HepG2 (cell line): ENCODE results near the gene NDC80. TPM values are rescaled to one million over a fixed set of nuclear protein-coding genes. Genes with fewer than 3 reads are reported as not detected.

ENCODE experiments used
- DNMT1 ChIP-seq: sonication (generic); formaldehyde crosslinking; IDR thresholded peaks from 2 replicates; pipeline ENCODE4 v1.5.1; 2020; ENCODE audit warnings: mild to moderate bottlenecking, missing genetic modification reagents
- HOXA7 ChIP-seq: sonication (generic); formaldehyde crosslinking; IDR thresholded peaks from 2 replicates; pipeline ENCODE4 v1.8.1; 2022; ENCODE audit warnings: mild to moderate bottlenecking, missing genetic modification reagents, moderate library complexity
- HOXD1 ChIP-seq: sonication (generic); formaldehyde crosslinking; IDR thresholded peaks from 2 replicates; pipeline ENCODE4 v1.5.0; 2020; ENCODE audit warnings: missing genetic modification reagents
- JUN ChIP-seq: sonication (generic); formaldehyde crosslinking; IDR thresholded peaks from 2 replicates; pipeline ENCODE4 v1.4.0; 2020; ENCODE audit warnings: mild to moderate bottlenecking, missing genetic modification reagents
- NFIC ChIP-seq: IDR thresholded peaks from 2 replicates; pipeline ENCODE4 v1.6.1; 2012; ENCODE audit warnings: mild to moderate bottlenecking, low read length, inconsistent platforms
- RBAK ChIP-seq: sonication (generic); formaldehyde crosslinking; IDR thresholded peaks from 2 replicates; pipeline ENCODE4 v1.5.1; 2020; ENCODE audit warnings: mild to moderate bottlenecking, missing genetic modification reagents
- RCOR2 ChIP-seq: IDR thresholded peaks from 2 replicates; pipeline ENCODE4 v1.6.1; 2016; ENCODE audit warnings: missing biosample characterization, missing genetic modification reagents
- SCMH1 ChIP-seq: sonication (generic); formaldehyde crosslinking; IDR thresholded peaks from 2 replicates; pipeline ENCODE4 v1.9.0; 2021; ENCODE audit warnings: missing genetic modification reagents, mild to moderate bottlenecking, borderline replicate concordance
- SRY ChIP-seq: sonication (generic); formaldehyde crosslinking; IDR thresholded peaks from 2 replicates; pipeline ENCODE4 v1.8.0; 2022; ENCODE audit warnings: mild to moderate bottlenecking, missing genetic modification reagents
- SYNCRIP ChIP-seq: fragments of 200-400 bp; formaldehyde crosslinking; IDR thresholded peaks from 2 replicates; pipeline ENCODE4 v1.6.1; 2018; ENCODE audit warnings: mild to moderate bottlenecking, low read depth, low read length; ENCODE audit not compliant: insufficient read depth
- ZBTB21 ChIP-seq: sonication (generic); formaldehyde crosslinking; IDR thresholded peaks from 2 replicates; pipeline ENCODE4 v1.4.0; 2020; ENCODE audit warnings: missing genetic modification reagents
- ZFP62 ChIP-seq: sonication (generic); formaldehyde crosslinking; IDR thresholded peaks from 2 replicates; pipeline ENCODE4 v1.4.0; 2020; ENCODE audit warnings: missing genetic modification reagents
- ZMYM4 ChIP-seq: sonication (generic); formaldehyde crosslinking; IDR thresholded peaks from 2 replicates; pipeline ENCODE4 v1.8.1; 2023; ENCODE audit warnings: mild to moderate bottlenecking, missing genetic modification reagents
- ZNF317 ChIP-seq: sonication (generic); formaldehyde crosslinking; IDR thresholded peaks from 2 replicates; pipeline ENCODE4 v1.5.0; 2020; ENCODE audit warnings: mild to moderate bottlenecking, missing genetic modification reagents
- ZNF816 ChIP-seq: sonication (generic); formaldehyde crosslinking; IDR thresholded peaks from 2 replicates; pipeline ENCODE4 v1.8.0; 2022; ENCODE audit warnings: missing genetic modification reagents, mild to moderate bottlenecking, borderline replicate concordance
- polyA plus RNA-seq, 8 experiments: library from polyadenylated mRNA; depleted of rRNA in 3 of 8; stranded (reverse) in 7 of 8; unstranded in 1 of 8; fragments of >200 nt; fragmentation: Illumina TruSeq in 4 of 8; extraction: Trizol in 4 of 8; gene quantifications; 2 replicates each; pipeline versions ENCODE4 v1.2.1 to v1.2.3, GENCODE V29; 2011 to 2016; ENCODE audit warnings: low read depth in 4 of 8, missing spikeins in 1 of 8, mixed read lengths in 1 of 8; ENCODE audit not compliant: insufficient read depth in 1 of 8
- total RNA-seq, 5 experiments: library from RNA; depleted of rRNA; stranded (reverse); fragments of >200 nt; fragmentation: Illumina TruSeq; extraction: Trizol; gene quantifications; 2 replicates each; pipeline ENCODE4 v1.2.3, GENCODE V29; 2016; ENCODE audit warnings: low read depth in 1 of 5
- TF ChIP-seq, protein P1 (sequence below), 2 experiments: sonication (generic) in 1 of 2; formaldehyde crosslinking in 1 of 2; IDR thresholded peaks; 2 replicates each; pipeline versions ENCODE4 v1.6.1 to v1.9.0; 2014 to 2022; ENCODE audit warnings: antibody characterized with exemption in 1 of 2, borderline replicate concordance in 1 of 2, inconsistent platforms in 1 of 2, low read depth in 1 of 2, missing genetic modification reagents in 1 of 2
- TF ChIP-seq, protein P2 (sequence below): sonication (generic); formaldehyde crosslinking; IDR thresholded peaks from 2 replicates; pipeline ENCODE4 v1.5.1; 2020; ENCODE audit warnings: missing genetic modification reagents, mild to moderate bottlenecking, borderline replicate concordance
- TF ChIP-seq, protein P3 (sequence below): sonication (generic); formaldehyde crosslinking; IDR thresholded peaks from 2 replicates; pipeline ENCODE4 v1.9.0; 2022; ENCODE audit warnings: missing genetic modification reagents, mild to moderate bottlenecking, borderline replicate concordance

The NDC80 gene
- total and polyA plus RNA-seq, 2 of the 13 experiments (the other 11 are each of a cell fraction or from before 2014, with no cell fraction given), result 9.6 to 33.0 TPM

DNA sequence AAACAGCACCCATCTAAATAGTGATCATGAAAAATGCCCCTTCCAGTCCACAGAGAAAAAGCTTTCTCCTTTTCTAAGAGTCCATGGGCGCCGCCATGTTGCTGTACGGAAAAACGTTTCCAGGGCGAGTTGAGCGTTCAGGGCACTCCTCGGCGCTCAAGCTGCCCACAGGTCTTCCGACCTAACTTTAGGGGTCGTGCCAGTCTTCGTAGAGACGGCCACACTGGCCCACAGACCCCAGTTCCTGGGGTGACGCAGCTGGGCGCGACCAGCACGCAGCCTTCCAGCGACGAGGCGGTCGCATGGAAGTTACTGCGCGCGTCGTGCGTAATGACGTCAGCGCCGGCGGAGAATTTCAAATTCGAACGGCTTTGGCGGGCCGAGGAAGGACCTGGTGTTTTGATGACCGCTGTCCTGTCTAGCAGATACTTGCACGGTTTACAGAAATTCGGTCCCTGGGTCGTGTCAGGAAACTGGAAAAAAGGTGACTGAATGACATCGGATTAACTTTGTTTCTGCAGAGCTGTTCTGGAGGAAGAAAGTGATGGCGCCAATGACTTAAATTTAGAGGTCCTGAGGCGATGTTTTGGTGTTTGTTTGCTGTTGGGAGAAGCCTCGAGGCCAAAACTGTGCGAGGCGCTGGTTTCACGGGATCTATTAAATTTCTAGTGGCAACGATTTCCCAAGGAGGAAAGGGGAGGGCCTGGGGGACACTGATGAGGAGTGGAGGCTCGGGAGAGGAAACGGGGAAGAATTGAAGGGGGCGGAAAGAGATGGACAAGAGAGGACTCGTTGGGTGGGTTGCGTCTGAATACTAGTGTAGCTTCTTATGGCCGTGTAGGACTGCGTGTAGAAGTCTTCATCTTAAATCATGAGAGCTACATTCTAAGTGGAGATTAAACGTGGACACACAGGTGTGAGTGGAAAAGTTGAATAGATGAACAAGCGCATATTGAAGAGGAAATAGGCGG is at the start of gene NDC80, which contains the start of gene METTL4 (continued):
- TF ChIP-seq, protein P1, sequence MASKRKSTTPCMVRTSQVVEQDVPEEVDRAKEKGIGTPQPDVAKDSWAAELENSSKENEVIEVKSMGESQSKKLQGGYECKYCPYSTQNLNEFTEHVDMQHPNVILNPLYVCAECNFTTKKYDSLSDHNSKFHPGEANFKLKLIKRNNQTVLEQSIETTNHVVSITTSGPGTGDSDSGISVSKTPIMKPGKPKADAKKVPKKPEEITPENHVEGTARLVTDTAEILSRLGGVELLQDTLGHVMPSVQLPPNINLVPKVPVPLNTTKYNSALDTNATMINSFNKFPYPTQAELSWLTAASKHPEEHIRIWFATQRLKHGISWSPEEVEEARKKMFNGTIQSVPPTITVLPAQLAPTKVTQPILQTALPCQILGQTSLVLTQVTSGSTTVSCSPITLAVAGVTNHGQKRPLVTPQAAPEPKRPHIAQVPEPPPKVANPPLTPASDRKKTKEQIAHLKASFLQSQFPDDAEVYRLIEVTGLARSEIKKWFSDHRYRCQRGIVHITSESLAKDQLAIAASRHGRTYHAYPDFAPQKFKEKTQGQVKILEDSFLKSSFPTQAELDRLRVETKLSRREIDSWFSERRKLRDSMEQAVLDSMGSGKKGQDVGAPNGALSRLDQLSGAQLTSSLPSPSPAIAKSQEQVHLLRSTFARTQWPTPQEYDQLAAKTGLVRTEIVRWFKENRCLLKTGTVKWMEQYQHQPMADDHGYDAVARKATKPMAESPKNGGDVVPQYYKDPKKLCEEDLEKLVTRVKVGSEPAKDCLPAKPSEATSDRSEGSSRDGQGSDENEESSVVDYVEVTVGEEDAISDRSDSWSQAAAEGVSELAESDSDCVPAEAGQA (IDR thresholded peaks at IDR 0.05; ENCODE audit: low read depth), result peak; percentile 92
- TF ChIP-seq, protein P1 (CRISPR knock-in tag; IDR thresholded peaks at IDR 0.05; ENCODE audit: borderline replicate concordance), result no peak
- no peak for TF ChIP-seq SCMH1
- no peak for TF ChIP-seq ZBTB21
- peak; percentile 68; the same call in 1 of the 2 replicates for TF ChIP-seq ZNF816 (CRISPR knock-in tag)
- no peak for TF ChIP-seq SYNCRIP
- no peak for TF ChIP-seq ZFP62 (CRISPR knock-in tag)
- TF ChIP-seq DNMT1 (CRISPR knock-in tag), result 0 out of 2 replicates have a peak, but pooled peaks have one; percentile 67
- TF ChIP-seq, protein P2, sequence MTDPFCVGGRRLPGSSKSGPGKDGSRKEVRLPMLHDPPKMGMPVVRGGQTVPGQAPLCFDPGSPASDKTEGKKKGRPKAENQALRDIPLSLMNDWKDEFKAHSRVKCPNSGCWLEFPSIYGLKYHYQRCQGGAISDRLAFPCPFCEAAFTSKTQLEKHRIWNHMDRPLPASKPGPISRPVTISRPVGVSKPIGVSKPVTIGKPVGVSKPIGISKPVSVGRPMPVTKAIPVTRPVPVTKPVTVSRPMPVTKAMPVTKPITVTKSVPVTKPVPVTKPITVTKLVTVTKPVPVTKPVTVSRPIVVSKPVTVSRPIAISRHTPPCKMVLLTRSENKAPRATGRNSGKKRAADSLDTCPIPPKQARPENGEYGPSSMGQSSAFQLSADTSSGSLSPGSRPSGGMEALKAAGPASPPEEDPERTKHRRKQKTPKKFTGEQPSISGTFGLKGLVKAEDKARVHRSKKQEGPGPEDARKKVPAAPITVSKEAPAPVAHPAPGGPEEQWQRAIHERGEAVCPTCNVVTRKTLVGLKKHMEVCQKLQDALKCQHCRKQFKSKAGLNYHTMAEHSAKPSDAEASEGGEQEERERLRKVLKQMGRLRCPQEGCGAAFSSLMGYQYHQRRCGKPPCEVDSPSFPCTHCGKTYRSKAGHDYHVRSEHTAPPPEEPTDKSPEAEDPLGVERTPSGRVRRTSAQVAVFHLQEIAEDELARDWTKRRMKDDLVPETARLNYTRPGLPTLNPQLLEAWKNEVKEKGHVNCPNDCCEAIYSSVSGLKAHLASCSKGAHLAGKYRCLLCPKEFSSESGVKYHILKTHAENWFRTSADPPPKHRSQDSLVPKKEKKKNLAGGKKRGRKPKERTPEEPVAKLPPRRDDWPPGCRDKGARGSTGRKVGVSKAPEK (CRISPR knock-in tag), result no peak
- TF ChIP-seq RCOR2, result no peak
- TF ChIP-seq JUN, result peak; percentile 73; the same call in 1 of the 2 replicates
- TF ChIP-seq RBAK (CRISPR knock-in tag), result no peak
- TF ChIP-seq SRY (CRISPR knock-in tag), result 0 out of 2 replicates have a peak, but pooled peaks have one; percentile 84
- TF ChIP-seq NFIC, result 0 out of 2 replicates have a peak, but pooled peaks have one; percentile 50
- TF ChIP-seq HOXD1 (CRISPR knock-in tag), result peak; percentile 67; the same call in 1 of the 2 replicates
- TF ChIP-seq, protein P3, sequence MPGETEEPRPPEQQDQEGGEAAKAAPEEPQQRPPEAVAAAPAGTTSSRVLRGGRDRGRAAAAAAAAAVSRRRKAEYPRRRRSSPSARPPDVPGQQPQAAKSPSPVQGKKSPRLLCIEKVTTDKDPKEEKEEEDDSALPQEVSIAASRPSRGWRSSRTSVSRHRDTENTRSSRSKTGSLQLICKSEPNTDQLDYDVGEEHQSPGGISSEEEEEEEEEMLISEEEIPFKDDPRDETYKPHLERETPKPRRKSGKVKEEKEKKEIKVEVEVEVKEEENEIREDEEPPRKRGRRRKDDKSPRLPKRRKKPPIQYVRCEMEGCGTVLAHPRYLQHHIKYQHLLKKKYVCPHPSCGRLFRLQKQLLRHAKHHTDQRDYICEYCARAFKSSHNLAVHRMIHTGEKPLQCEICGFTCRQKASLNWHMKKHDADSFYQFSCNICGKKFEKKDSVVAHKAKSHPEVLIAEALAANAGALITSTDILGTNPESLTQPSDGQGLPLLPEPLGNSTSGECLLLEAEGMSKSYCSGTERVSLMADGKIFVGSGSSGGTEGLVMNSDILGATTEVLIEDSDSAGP, result peak; percentile 92; the same call in 1 of the 2 replicates
- TF ChIP-seq HOXA7 (CRISPR knock-in tag), result peak; percentile 97
- peak; percentile 97 for TF ChIP-seq ZMYM4 (CRISPR knock-in tag)
- TF ChIP-seq ZNF317 (CRISPR knock-in tag), result peak; percentile 18
